ENCODE results near the gene OXNAD1. TPM values are rescaled to one million over a fixed set of nuclear protein-coding genes. Genes with fewer than 3 reads are reported as not detected.

The OXNAD1 gene
- total RNA-seq, 2 donors from 2014 or later: 12.8 to 15.4 TPM

DNA sequence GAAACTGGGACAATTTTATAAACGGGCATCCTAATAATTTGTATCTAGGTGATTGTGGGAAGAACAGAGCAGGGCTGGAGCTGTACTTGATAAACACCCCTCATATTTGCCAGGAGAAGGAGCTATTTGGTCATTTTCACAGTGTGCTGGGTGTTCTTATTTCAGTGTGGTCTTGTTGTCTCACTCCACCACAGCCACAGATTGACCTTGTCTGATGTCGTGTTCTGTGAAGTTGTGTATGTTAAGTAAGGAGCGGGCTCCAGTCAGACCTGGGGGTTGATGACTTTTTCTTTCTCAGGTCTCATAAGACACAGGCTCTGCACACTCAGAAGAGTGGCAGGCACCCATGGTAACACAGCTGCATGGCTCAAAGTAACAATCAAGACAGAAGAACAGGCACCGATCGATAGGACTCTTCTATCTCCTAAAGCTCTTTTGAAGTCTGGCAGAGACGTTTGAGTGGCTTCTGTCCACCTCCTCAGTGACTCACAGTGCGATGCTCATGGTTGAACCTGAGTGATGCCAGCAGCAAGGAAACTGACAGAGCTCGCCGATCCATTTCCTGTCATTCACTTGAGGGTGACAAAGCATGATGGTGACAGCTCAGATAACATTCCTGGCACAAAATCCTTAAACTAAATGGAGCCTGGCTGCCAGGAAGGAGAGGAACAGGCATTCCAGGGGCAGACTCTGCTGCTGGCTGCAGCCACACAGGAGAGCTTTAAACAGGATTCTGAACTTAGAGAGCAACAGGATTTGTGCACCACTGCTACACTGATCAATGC, 21.1 kb upstream of the OXNAD1 start:
- intact Hi-C loops (cut with DNase I): loop anchor here (5.0 to 10.0 kb wide), 2 partner anchors 192 to 619 kb away; no protein-coding TSS in a partner anchor
- peak; percentile 29 for DNase-seq
- ATAC-seq: peak; percentile 82 to 83

DNA sequence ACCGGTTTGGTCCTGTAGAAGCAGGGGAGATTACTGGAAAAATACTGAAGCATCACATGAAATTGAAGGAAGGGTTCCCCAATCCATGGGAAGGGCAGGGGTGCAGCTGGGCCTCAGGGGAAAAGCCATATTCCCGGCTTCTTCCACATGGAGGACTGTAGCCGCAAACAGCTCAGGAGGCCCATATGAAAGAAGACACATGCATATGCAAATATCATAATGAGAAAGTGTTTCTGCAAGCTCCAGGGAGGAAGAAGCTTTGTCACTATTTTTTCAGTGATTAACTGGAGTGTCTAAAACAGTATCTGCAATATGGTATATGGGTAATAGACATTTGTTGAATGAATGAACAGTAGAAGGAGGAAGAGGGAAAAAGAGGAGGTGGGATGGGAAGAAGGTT, 19.4 kb upstream of the OXNAD1 start:
- no peak for ATAC-seq
- intact Hi-C loops (cut with DNase I): loop anchor here (5.0 to 10.0 kb wide), 3 partner anchors 68 to 621 kb away; no protein-coding TSS in a partner anchor
- no peak for DNase-seq

DNA sequence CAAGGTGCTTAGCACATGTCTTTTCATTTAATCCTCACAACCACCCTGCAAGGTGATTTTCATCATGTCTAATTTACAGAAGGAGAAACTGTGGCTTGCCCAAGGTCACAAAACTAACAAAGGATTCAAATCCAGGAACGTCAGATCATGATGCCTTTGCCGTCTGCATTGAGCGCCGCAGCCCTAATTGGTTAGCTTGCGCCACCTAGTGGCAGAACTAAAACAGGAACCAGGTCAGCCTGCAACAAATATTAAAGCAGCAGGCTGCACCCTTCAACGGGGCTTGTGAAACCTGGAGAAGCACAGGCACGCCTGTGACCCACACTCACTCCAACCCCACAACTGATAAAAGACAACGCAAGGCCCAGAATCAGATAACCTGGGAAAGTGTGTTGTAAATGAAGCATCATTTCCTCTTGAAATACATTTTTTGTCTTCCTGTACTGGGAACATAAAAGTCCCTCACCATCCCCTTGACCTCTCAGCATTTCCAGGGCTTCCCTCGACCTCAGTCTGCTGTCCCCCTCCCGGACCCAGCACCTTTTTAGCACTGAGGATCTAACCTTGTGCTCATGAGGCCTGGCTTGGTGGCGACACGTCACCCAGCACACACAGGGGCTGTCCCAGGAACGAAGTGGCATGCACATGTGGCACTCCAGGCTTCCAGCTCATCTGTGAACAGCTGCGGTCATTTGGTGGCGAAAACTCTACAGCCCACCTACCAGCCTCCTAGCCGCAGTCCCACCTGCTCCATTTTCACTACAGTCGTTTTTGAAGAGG, 17.5 kb upstream of the OXNAD1 start:
- ATAC-seq (peak; percentile 58 to 68), DNase-seq (peak; percentile 79)
- intact Hi-C loops (cut with DNase I): loop anchor here (1.0 to 10.0 kb wide), 4 partner anchors 70 to 623 kb away; no protein-coding TSS in a partner anchor

DNA sequence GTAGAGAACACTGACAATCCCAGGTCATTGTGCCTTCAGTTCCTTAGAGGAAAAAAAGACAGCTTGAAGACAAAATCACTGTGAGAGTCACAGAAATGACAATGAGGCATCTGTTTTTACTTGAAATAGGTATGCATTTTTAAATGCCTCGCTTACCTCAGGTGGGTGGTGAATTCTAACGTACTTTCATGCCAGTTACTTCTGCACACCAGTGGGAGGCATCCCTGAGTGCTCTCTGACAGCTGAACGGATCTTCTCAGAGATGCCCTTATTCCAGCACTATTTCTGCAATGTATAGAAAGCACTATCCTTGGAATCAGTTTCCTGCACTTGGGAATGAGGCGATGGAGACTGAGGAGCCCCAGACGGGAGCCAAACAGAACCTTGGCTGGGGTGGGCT, 16.5 kb upstream of the OXNAD1 start:
- intact Hi-C loops (cut with DNase I): loop anchor here (5.0 to 10.0 kb wide), 3 partner anchors 71 to 624 kb away; no protein-coding TSS in a partner anchor
- DNase-seq (no peak), ATAC-seq (no peak)

DNA sequence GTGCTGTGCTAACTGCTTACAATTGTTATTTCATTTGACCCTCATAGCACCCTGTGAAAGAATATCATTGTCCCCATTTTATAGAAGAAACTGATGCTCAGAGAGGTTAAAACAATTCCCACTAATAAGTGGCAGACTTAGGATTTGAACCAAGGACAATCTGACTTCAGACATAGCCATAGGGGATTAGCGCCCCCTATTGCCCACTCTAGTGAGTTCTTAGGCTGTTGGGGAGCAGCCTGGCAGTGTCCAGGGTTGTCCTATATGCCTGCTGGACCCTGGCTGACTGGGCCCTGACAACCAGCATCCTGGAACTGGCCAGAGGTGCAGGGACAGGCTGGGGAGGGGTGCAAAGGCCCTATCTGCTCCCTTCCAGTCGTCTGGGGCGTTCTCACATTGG, 15.7 kb upstream of the OXNAD1 start:
- ATAC-seq: no peak
- DNase-seq: no peak
- intact Hi-C loops (cut with DNase I): loop anchor here (5.0 to 10.0 kb wide), 3 partner anchors 72 to 625 kb away; no protein-coding TSS in a partner anchor

DNA sequence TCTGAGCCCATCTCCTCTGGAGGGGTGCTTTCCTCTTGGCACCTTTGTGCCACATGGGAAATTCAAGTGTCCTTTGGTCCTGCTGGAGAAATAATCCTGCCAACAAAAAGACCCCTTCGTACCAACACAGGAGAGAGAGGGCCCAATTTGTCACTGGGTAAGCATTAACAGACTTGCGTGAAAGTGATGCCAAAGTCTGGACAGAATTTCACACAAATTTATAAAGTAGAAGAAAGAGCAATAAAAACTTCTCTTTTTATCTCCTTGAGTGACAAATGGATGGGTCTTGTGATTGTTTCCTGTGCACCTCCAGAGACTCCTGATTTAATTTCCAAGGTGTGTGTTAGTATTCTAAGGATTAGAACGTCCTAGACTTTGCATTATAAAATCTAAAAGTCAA, 15.1 kb upstream of the OXNAD1 start:
- no peak for DNase-seq
- ATAC-seq: no peak
- intact Hi-C loops (cut with DNase I): loop anchor here (5.0 to 10.0 kb wide), 3 partner anchors 73 to 625 kb away; no protein-coding TSS in a partner anchor

DNA sequence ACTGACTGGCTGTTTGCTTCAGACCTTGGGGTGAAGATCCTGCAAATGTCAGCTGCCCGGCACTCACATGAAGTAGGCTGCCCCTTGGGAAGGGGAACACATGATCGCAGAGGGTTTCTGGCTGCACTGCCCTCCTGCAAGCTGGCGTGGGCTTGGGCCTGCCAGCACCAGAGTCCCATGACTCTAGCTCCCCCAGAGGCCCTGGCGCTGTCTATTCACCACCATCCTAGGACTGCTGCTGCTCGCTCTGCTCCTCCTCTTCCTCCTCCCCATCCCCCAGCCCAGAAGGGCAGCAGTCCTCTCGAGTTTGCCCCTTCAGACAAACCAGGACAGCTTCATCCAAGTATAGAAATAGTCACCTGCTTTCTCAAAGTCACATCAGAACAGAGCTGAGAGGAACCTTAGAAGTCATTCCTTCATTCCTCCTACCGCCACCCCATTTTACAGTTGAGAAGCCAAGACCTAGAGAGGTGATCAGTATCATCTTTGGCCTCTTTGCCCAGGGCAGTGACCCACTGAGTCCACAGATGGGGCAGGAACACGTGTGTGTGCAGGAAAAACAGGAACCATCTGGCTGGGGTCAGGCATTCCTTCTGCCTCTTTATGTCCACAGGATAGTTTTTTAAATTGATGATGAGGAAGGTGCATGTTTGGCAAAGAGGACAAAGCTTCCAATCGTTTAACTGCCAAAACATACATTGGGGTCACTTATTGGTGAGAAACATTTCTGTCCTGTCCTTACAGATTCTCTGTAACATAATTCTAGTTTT, 13.5 kb upstream of the OXNAD1 start:
- no peak for ATAC-seq
- intact Hi-C loops (cut with DNase I): no loop called here
- no peak for DNase-seq

DNA sequence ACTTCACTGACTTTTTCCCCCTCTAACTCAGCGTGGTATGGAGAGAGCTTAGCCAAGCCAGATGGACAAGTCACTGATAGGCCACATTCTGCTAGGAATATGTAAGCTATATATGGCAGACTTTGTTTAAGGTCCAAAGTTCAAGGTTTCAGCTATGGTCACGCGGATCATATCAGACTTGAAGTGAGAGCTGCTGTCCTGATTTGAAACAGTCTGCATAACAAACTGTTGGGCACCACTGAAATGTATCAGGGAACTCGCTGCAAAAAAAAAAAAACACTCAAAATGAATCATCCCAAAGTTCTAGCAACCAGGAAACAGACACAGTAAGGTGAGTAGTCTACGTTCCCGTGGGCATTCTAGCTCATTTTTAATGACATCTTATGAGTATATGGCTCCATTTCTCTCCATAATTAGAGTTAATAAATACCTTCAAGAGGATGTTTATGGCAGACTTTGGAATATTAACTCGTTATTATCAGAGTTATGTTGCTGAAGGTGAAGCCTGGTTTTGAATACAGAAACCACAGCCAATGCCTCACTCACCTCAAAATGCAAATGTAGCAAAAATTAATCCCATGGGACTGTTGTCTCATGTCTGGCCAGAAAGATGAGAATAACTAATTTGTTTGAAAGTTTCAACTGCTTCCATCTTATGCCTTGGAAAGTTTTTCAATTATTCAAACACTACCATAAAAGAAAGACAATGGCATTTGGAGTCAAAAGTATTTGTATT, 12.6 kb upstream of the OXNAD1 start:
- DNase-seq: no peak
- ATAC-seq: no peak
- intact Hi-C loops (cut with DNase I): no loop called here

DNA sequence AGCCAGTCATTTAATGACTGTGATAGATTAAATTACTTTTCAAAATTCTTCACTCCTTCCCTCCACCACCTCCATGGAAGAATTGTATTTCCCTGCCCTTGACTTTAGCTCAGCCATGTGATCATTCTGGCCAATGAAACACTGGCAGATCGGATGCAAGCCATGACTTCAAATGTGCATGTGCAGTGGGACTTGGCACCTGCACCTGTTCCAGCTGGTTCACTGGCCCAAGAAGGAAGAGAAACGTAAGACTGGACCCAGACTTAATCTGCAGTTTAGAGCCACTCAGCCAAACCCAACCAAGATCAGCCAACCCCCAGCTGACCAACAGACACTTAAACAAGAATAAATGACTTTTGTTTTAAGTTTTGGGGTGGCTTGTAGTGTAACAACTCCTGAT, 12.0 kb upstream of the OXNAD1 start:
- DNase-seq (no peak), ATAC-seq (no peak)
- intact Hi-C loops (cut with DNase I): no loop called here

DNA sequence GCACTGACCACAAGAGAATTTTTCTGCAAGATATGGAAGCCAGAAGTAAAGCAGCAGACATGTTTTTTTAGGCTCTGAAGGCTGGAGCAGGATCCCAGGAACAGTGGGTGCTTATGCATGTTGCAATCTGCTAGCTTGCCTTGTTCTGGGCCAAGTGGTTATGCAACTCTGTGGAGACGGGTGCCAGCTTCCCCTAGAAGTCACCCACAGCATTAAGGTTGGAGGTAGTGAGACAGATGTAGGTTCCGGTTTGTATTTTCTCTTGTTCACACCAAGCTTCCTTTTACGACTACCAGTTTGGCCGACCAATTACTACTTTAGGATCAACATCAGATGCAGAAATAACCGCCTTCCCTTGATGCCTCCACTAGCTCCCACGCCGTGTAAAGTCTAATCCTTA, 11.4 kb upstream of the OXNAD1 start:
- DNase-seq: peak; percentile 63
- peak; percentile 85 to 88 for ATAC-seq
- intact Hi-C loops (cut with DNase I): no loop called here

DNA sequence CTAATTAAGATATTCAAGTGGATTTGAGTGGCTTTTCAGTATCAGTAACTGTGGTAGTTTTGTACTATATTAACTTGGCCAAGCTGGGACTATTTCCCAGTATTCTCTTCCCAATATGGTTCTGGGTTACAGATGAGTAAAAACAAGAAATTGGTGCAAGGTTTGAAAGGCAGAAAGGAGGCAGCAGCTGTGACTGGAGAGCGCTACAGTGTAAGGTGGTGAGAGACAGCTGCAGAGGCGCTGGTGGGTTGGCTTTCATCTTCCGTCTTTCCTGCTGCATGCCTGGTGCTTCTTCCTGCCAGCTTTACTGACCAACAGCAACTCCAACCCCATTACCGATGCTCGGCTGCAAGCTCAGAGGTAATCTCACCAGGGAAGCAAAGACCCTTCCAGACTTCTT, 10.1 kb upstream of the OXNAD1 start:
- ATAC-seq: no peak
- DNase-seq: no peak
- intact Hi-C loops (cut with DNase I): loop anchor here in 1 of 2 donors (5.0 kb wide), 1 partner anchor 398 kb away; no protein-coding TSS in a partner anchor

DNA sequence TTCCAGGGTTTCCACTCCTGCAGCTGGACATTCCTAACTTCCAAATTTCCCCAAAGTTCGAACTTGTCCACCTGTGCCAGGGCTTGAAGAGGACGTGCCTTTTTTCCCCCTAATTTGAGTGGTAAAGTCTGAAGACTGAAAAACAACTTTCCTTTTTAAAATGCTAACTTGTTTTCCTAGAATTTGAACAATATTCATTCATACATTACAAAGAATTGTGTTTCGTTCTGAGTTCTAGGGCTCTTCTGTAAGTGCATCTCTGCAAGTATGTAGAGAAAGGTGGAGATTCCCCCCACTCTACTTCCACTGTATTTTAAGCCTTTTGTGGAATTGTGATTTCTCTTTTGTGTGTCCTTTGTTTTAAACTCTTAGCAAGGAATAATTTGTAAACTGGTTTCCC, 9.7 kb upstream of the OXNAD1 start:
- ATAC-seq: no peak
- DNase-seq: no peak
- intact Hi-C loops (cut with DNase I): loop anchor here in 1 of 2 donors (5.0 kb wide), 1 partner anchor 398 kb away; no protein-coding TSS in a partner anchor

DNA sequence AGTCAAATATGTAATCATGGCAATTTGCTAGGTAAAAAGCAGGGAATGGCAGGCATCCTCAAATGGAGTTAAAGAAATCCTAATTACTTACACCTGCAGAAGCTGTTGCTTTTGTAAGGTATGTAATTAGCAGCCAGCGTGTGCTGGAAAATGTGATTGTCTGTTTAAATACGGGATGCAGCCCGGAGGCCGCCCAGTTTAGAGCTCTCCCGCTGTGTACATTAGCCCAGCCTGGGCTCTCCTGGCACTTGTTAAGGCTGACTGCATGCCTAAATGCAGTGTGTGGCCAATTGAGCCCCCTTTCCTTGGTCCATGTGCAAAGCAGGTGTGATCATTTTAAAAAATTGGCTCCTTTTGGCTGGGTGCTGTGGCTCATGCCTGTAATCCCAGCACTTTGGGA, 9.3 kb upstream of the OXNAD1 start:
- no peak for DNase-seq
- no peak for ATAC-seq
- intact Hi-C loops (cut with DNase I): loop anchor here in 1 of 2 donors (5.0 kb wide), 1 partner anchor 398 kb away; no protein-coding TSS in a partner anchor

DNA sequence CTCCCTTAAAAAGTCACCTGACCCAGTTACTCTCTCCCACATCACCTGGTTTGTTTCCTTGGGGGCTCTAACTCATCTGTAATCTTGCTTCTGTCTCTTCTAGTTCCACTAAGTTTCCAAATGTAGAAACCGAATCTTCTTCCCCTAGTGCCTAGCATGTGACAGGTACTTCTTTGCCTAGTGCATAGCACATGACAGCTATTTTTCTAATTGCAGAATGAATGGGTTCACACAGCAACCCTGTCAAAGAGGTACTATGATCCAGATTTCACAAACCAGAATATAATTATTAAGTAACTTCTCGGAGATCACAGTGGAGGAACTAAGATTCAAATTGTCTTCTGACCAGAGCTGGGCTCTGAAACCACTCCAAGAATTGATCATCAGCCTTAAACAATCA, 7.7 kb upstream of the OXNAD1 start:
- ATAC-seq (no peak), DNase-seq (no peak)
- intact Hi-C loops (cut with DNase I): loop anchor here in 1 of 2 donors (5.0 kb wide), 1 partner anchor 400 kb away; no protein-coding TSS in a partner anchor

DNA sequence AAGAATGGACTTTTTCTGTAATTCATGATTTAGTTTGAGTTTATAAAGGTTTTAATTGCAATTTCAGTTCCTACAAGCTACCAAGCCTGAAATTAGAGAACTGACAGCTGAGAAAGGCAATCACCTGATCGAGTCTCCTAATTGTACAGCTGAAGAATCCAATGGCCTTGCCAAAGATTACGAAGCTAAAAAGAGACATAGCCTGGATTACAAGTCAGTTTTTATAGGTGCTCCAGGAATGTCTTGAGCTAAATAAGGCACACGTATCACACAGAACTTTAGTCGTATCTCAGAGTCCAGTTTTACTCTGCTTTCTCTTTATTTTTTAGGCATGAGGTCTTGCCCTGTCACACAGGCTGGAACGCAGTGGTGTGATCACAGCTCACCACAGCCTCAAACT, 6.8 kb upstream of the OXNAD1 start:
- ATAC-seq (no peak), DNase-seq (no peak)
- intact Hi-C loops (cut with DNase I): loop anchor here in 1 of 2 donors (5.0 kb wide), 1 partner anchor 401 kb away; no protein-coding TSS in a partner anchor

DNA sequence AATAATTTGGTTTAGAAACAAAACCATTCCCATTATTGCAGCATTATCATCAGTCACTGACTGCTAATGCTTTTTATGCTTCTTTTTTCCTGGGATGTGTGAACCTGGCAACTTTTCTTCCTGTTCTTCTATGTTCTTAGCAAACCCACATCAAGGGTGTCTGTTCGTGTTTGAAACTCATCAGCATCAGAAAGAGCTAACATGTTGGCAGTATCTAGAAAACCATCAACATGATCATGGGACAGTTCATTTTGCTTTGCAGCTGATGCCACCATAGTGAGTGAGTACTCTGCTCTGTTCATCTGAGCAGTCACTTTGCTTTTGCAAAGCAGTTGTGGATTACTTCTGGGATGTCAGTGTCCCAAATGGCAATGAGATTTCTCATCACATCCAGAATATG, 6.1 kb upstream of the OXNAD1 start:
- no peak for DNase-seq
- no peak for ATAC-seq

DNA sequence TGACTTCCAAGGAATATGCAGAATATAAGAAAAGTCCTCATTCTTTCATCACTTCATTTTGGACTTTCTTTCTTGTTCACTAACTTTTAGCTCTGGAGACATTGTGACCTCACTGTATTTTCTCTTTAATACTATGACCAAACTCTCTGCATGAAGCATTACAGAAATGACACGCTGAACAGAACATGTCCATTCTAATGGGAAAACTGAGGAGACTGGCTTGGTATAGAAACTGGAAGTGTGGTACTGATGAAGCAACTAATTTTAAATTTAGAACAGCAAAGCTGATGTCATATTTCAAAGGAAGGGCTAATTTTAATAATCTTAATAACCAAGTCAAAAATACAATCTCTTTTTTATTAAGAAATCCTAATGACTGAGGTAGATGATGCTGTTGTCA, 5.0 kb upstream of the OXNAD1 start:
- ATAC-seq: no peak
- DNase-seq: no peak
- intact Hi-C loops (cut with DNase I): no loop called here

More for the DNA sequence above, 6.1 kb upstream of the OXNAD1 start:
- intact Hi-C loops (cut with DNase I): loop anchor here in 1 of 2 donors (5.0 kb wide), 1 partner anchor 402 kb away; no protein-coding TSS in a partner anchor

DNA sequence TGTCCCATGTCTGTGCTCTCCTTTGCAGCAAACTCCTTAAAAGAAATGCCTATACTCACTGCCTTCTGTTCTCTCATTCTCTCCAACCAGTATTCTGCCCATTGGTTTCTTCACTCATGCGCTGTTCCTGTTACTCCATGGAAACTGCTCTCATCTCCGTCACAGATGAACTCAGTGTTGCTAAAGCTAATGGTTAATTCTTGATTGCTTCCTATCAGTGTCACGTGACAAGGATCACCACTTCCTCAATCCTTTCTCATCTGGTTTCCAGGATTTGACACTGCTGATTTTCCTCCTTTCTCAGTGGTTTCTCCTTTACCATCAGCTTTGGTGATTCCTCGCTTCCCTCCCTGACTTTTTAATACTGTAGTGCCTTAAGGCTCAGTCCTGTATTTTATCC, 2.8 kb upstream of the OXNAD1 start:
- ATAC-seq (no peak), DNase-seq (no peak)
- intact Hi-C loops (cut with DNase I): no loop called here
